ENCODE data around the gene FAM216B.

Gene FAM216B

GRCh38 chr13:42757678-42758420 lies 23.5 kb upstream of the FAM216B start:
- WGBS (ENCODE audit: insufficient coverage), result 100% methylated on average over 2 of the region's 2 CpGs
- Histone ChIP-seq H3K4me1 (ENCODE audit: control extremely low read depth in 1 of 4, control insufficient read depth in 4 of 4, insufficient read depth in 4 of 4, low read length in 3 of 4) (no peaks in the 10 kb centered on the region), H3K27ac (ENCODE audit: insufficient read depth in 1 of 2, low read depth in 1 of 2, low read length in 2 of 2, poor library complexity in 1 of 2, severe bottlenecking in 2 of 2) (no peak overlapping the region), H3K4me3 (ENCODE audit: control insufficient read depth in 1 of 7, extremely low read depth in 1 of 7, insufficient read depth in 4 of 7, low read depth in 2 of 7, low read length in 6 of 7) (no peak overlapping the region), H3K36me3 (ENCODE audit: control insufficient read depth in 4 of 4, insufficient read depth in 4 of 4, low read length in 3 of 4) (no peaks in the 10 kb centered on the region), H3K27me3 (replicated peaks in 2 of 5; ENCODE audit: control insufficient read depth in 4 of 5, insufficient read depth in 5 of 5, low read length in 4 of 5) (no peaks in the 10 kb centered on the region), H3K9me3 (ENCODE audit: control extremely low read depth in 1 of 5, control insufficient read depth in 4 of 5, insufficient read depth in 2 of 5, low read depth in 1 of 5, low read length in 4 of 5) (peaks cover 0 to 1% (median 0%) of the 10 kb centered on the region in 5 experiments)
- POLR2A ChIA-PET, result no interaction called here
- no peak for DNase-seq
- CTCF ChIA-PET, result no interaction called here

- H3K4me1 ChIP-seq (ENCODE audit: control extremely low read depth in 1 of 4, control insufficient read depth in 4 of 4, insufficient read depth in 4 of 4, low read length in 3 of 4), result no peaks in the 10 kb centered on the region
- no peak for DNase-seq
- 95% methylated on average over 2 of the region's 3 CpGs for WGBS (ENCODE audit: insufficient coverage)
- H3K9me3 ChIP-seq (ENCODE audit: control extremely low read depth in 1 of 5, control insufficient read depth in 4 of 5, insufficient read depth in 2 of 5, low read depth in 1 of 5, low read length in 4 of 5), result peaks cover 0 to 1% (median 0%) of the 10 kb centered on the region in 5 experiments
- no peak overlapping the region for H3K27ac ChIP-seq (ENCODE audit: insufficient read depth in 1 of 2, low read depth in 1 of 2, low read length in 2 of 2, poor library complexity in 1 of 2, severe bottlenecking in 2 of 2)
- ChIA-PET POLR2A (no interaction called here), CTCF (no interaction called here)
- no peaks in the 10 kb centered on the region for H3K27me3 ChIP-seq (replicated peaks in 2 of 5; ENCODE audit: control insufficient read depth in 4 of 5, insufficient read depth in 5 of 5, low read length in 4 of 5)
- no peak overlapping the region for H3K4me3 ChIP-seq (ENCODE audit: control insufficient read depth in 1 of 7, extremely low read depth in 1 of 7, insufficient read depth in 4 of 7, low read depth in 2 of 7, low read length in 6 of 7)
- H3K36me3 ChIP-seq (ENCODE audit: control insufficient read depth in 4 of 4, insufficient read depth in 4 of 4, low read length in 3 of 4), result no peaks in the 10 kb centered on the region
These were observed 22.9 kb upstream of the FAM216B start for GRCh38 chr13:42758515-42758914.

GRCh38 chr13:42760951-42761350 lies 20.4 kb upstream of the FAM216B start:
- ChIA-PET POLR2A (no interaction called here), CTCF (no interaction called here)
- Histone ChIP-seq H3K4me3 (ENCODE audit: control insufficient read depth in 1 of 7, extremely low read depth in 1 of 7, insufficient read depth in 4 of 7, low read depth in 2 of 7, low read length in 6 of 7) (no peak overlapping the region), H3K27ac (ENCODE audit: insufficient read depth in 1 of 2, low read depth in 1 of 2, low read length in 2 of 2, poor library complexity in 1 of 2, severe bottlenecking in 2 of 2) (no peak overlapping the region), H3K4me1 (ENCODE audit: control extremely low read depth in 1 of 4, control insufficient read depth in 4 of 4, insufficient read depth in 4 of 4, low read length in 3 of 4) (no peaks in the 10 kb centered on the region), H3K9me3 (ENCODE audit: control extremely low read depth in 1 of 5, control insufficient read depth in 4 of 5, insufficient read depth in 2 of 5, low read depth in 1 of 5, low read length in 4 of 5) (peaks cover 0 to 1% (median 0%) of the 10 kb centered on the region in 5 experiments), H3K36me3 (ENCODE audit: control insufficient read depth in 4 of 4, insufficient read depth in 4 of 4, low read length in 3 of 4) (no peaks in the 10 kb centered on the region), H3K27me3 (replicated peaks in 2 of 5; ENCODE audit: control insufficient read depth in 4 of 5, insufficient read depth in 5 of 5, low read length in 4 of 5) (no peaks in the 10 kb centered on the region)
- no peak for DNase-seq
- 91% methylated on average over 5 of the region's 5 CpGs for WGBS (ENCODE audit: insufficient coverage)

- H3K27ac ChIP-seq (ENCODE audit: insufficient read depth in 1 of 2, low read depth in 1 of 2, low read length in 2 of 2, poor library complexity in 1 of 2, severe bottlenecking in 2 of 2), result no peak overlapping the region
- DNase-seq, result no peak
- no peaks in the 10 kb centered on the region for H3K36me3 ChIP-seq (ENCODE audit: control insufficient read depth in 4 of 4, insufficient read depth in 4 of 4, low read length in 3 of 4)
- 100% methylated on average over 1 of the region's 3 CpGs for WGBS (ENCODE audit: insufficient coverage)
- H3K4me3 ChIP-seq (ENCODE audit: control insufficient read depth in 1 of 7, extremely low read depth in 1 of 7, insufficient read depth in 4 of 7, low read depth in 2 of 7, low read length in 6 of 7), result no peak overlapping the region
- H3K9me3 ChIP-seq (ENCODE audit: control extremely low read depth in 1 of 5, control insufficient read depth in 4 of 5, insufficient read depth in 2 of 5, low read depth in 1 of 5, low read length in 4 of 5), result peaks cover 0 to 1% (median 0%) of the 10 kb centered on the region in 5 experiments
- ChIA-PET POLR2A (no interaction called here), CTCF (no interaction called here)
- no peaks in the 10 kb centered on the region for H3K27me3 ChIP-seq (replicated peaks in 2 of 5; ENCODE audit: control insufficient read depth in 4 of 5, insufficient read depth in 5 of 5, low read length in 4 of 5)
- H3K4me1 ChIP-seq (ENCODE audit: control extremely low read depth in 1 of 4, control insufficient read depth in 4 of 4, insufficient read depth in 4 of 4, low read length in 3 of 4), result no peaks in the 10 kb centered on the region
These were observed 19.1 kb upstream of the FAM216B start for GRCh38 chr13:42762251-42762650.

GRCh38 chr13:42762917-42763316 lies 18.5 kb upstream of the FAM216B start:
- no peaks in the 10 kb centered on the region for H3K4me1 ChIP-seq (ENCODE audit: control extremely low read depth in 1 of 4, control insufficient read depth in 4 of 4, insufficient read depth in 4 of 4, low read length in 3 of 4)
- no CpG with 5 or more reads among the region's 2 CpGs for WGBS (ENCODE audit: insufficient coverage)
- H3K9me3 ChIP-seq (ENCODE audit: control extremely low read depth in 1 of 5, control insufficient read depth in 4 of 5, insufficient read depth in 2 of 5, low read depth in 1 of 5, low read length in 4 of 5), result peaks cover 0 to 1% (median 0%) of the 10 kb centered on the region in 5 experiments
- no peak overlapping the region for H3K4me3 ChIP-seq (ENCODE audit: control insufficient read depth in 1 of 7, extremely low read depth in 1 of 7, insufficient read depth in 4 of 7, low read depth in 2 of 7, low read length in 6 of 7)
- DNase-seq, result peak in 1 of 3 donors; percentile 4
- no peaks in the 10 kb centered on the region for H3K36me3 ChIP-seq (ENCODE audit: control insufficient read depth in 4 of 4, insufficient read depth in 4 of 4, low read length in 3 of 4)
- ChIA-PET CTCF (no interaction called here), POLR2A (no interaction called here)
- no peak overlapping the region for H3K27ac ChIP-seq (ENCODE audit: insufficient read depth in 1 of 2, low read depth in 1 of 2, low read length in 2 of 2, poor library complexity in 1 of 2, severe bottlenecking in 2 of 2)
- no peaks in the 10 kb centered on the region for H3K27me3 ChIP-seq (replicated peaks in 2 of 5; ENCODE audit: control insufficient read depth in 4 of 5, insufficient read depth in 5 of 5, low read length in 4 of 5)

- POLR2A ChIA-PET, result no interaction called here
- no CpG with 5 or more reads among the region's 1 CpG for WGBS (ENCODE audit: insufficient coverage)
- Histone ChIP-seq H3K4me1 (ENCODE audit: control extremely low read depth in 1 of 4, control insufficient read depth in 4 of 4, insufficient read depth in 4 of 4, low read length in 3 of 4) (no peaks in the 10 kb centered on the region), H3K4me3 (ENCODE audit: control insufficient read depth in 1 of 7, extremely low read depth in 1 of 7, insufficient read depth in 4 of 7, low read depth in 2 of 7, low read length in 6 of 7) (no peak overlapping the region), H3K9me3 (ENCODE audit: control extremely low read depth in 1 of 5, control insufficient read depth in 4 of 5, insufficient read depth in 2 of 5, low read depth in 1 of 5, low read length in 4 of 5) (peaks cover 0 to 1% (median 0%) of the 10 kb centered on the region in 5 experiments), H3K27ac (ENCODE audit: insufficient read depth in 1 of 2, low read depth in 1 of 2, low read length in 2 of 2, poor library complexity in 1 of 2, severe bottlenecking in 2 of 2) (no peak overlapping the region), H3K36me3 (ENCODE audit: control insufficient read depth in 4 of 4, insufficient read depth in 4 of 4, low read length in 3 of 4) (no peaks in the 10 kb centered on the region), H3K27me3 (replicated peaks in 2 of 5; ENCODE audit: control insufficient read depth in 4 of 5, insufficient read depth in 5 of 5, low read length in 4 of 5) (no peaks in the 10 kb centered on the region)
- CTCF ChIA-PET, result no interaction called here
- no peak for DNase-seq
These were observed 15.4 kb upstream of the FAM216B start for GRCh38 chr13:42766016-42766415.

- Histone ChIP-seq H3K4me1 (ENCODE audit: control extremely low read depth in 1 of 4, control insufficient read depth in 4 of 4, insufficient read depth in 4 of 4, low read length in 3 of 4) (no peaks in the 10 kb centered on the region), H3K9me3 (ENCODE audit: control extremely low read depth in 1 of 5, control insufficient read depth in 4 of 5, insufficient read depth in 2 of 5, low read depth in 1 of 5, low read length in 4 of 5) (no peaks in the 10 kb centered on the region), H3K4me3 (ENCODE audit: control insufficient read depth in 1 of 7, extremely low read depth in 1 of 7, insufficient read depth in 4 of 7, low read depth in 2 of 7, low read length in 6 of 7) (no peak overlapping the region), H3K27ac (ENCODE audit: insufficient read depth in 1 of 2, low read depth in 1 of 2, low read length in 2 of 2, poor library complexity in 1 of 2, severe bottlenecking in 2 of 2) (no peak overlapping the region), H3K27me3 (replicated peaks in 2 of 5; ENCODE audit: control insufficient read depth in 4 of 5, insufficient read depth in 5 of 5, low read length in 4 of 5) (no peaks in the 10 kb centered on the region), H3K36me3 (ENCODE audit: control insufficient read depth in 4 of 4, insufficient read depth in 4 of 4, low read length in 3 of 4) (no peaks in the 10 kb centered on the region)
- POLR2A ChIA-PET, result no interaction called here
- DNase-seq, result no peak
- CTCF ChIA-PET, result no interaction called here
- 100% methylated on average over 2 of the region's 3 CpGs for WGBS (ENCODE audit: insufficient coverage)
These were observed 11.7 kb upstream of the FAM216B start for GRCh38 chr13:42769650-42770049.

Measured in common myeloid progenitor, CD34-positive (primary cell).